Measurements from ENCODE around the gene FSTL1.

The FSTL1 gene

DNA sequence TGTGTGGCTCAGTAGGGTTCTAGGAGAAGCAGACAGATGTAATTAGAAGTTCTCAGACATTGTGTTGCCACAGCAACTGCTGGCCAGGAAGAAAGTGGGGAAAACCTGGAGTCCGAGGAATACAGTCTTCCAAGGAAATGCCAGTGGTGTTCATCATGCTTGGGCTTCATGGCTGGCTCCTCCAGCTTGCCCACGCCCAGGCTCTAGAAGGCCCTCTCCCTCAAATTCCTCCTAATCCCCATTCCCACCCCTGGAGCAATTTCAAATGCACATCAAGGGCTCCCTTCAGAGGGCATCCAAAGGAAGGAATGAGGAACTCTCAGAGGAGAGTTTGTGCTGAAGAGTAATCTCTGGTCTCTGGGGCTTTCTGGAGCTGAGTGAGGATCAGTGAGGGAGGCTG, 21.9 kb downstream of the FSTL1 start:
- H3K27ac ChIP-seq: no peak overlapping the region
- TF ChIP-seq, protein P1, sequence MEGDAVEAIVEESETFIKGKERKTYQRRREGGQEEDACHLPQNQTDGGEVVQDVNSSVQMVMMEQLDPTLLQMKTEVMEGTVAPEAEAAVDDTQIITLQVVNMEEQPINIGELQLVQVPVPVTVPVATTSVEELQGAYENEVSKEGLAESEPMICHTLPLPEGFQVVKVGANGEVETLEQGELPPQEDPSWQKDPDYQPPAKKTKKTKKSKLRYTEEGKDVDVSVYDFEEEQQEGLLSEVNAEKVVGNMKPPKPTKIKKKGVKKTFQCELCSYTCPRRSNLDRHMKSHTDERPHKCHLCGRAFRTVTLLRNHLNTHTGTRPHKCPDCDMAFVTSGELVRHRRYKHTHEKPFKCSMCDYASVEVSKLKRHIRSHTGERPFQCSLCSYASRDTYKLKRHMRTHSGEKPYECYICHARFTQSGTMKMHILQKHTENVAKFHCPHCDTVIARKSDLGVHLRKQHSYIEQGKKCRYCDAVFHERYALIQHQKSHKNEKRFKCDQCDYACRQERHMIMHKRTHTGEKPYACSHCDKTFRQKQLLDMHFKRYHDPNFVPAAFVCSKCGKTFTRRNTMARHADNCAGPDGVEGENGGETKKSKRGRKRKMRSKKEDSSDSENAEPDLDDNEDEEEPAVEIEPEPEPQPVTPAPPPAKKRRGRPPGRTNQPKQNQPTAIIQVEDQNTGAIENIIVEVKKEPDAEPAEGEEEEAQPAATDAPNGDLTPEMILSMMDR (conservative IDR thresholded peaks at IDR 0.05): no peak

DNA sequence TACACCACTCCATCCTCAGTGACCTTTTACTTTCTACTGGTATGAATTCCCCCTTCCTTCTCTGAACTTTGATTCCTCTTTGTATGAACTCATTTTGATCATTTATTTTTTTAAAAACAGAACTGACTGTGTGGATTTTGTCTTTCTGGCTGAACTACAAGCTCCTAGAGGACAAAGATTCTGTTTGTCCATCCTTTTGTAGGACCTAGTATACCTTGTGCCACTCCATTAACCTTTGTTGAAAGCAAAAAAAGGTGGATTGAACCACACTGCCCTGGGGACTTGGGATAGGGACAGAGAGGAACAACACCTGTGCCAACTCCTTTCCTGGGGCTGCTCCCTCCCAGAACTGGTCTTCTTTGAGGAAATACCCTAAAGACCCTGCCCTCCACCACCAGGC, 23.6 kb downstream of the FSTL1 start:
- TF ChIP-seq, protein P1 (conservative IDR thresholded peaks at IDR 0.05): no peak
- H3K27ac ChIP-seq: no peak overlapping the region

DNA sequence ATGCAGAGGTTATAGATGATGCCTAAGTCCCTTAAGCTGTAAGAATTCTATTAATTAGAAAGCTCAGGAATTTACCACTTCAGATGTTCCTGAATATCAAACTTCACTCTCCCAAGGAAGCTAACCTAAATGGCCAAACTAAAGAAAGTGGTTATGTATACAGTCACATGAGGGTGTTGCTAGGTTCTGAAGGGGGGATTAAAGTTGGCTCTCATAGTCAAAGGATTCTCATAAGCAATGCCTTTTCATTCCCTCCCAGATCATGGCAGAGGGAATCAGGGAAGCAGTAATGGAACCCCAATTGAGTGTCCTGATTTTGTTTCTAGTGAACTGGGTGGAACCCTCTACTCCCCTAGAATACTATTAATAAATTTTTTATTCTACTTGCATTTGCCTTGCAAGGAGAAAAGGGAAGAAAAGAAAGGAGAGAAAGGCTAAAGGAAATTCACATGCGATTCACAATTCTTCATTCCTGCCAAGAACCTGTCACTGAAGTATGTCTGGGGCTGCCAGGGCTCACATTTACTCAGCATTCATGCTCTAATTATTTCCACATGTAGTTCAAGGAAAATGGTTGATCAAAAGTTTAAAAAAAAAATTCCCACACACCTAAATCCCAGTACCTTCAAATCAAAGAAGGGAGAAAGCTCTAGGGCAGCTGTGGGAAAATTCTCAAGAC, 25.1 kb downstream of the FSTL1 start:
- TF ChIP-seq, protein P1 (conservative IDR thresholded peaks at IDR 0.05): no peak
- H3K27ac ChIP-seq: no peak overlapping the region

DNA sequence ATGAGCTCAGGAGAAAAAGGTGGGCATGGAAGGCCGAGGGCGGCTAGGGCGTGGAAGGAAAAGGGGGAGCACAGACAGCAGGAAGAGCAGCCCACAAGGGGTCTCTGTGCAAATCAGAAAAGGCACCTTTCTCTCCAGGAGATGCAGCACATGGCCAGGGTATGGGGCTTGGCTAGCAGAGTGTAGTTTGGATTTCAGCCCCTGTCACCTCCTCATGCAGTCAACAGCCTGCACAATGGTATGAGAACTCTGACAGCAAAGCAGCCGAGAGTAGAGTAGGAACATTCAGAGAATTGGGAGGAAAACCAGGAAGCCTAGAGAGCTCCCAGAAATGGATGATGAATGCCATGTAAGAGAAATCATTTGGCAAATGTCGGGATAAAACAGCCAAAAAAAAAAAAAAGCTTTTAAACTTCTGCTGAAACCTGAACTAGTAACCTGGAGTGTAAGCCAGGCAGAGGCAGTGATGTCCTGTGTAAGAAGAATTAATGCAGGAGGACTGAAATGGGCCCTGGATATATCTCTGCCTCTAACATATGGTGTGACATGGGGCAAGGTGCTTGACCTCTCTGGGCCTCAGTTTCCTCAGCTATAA, 25.7 kb downstream of the FSTL1 start:
- no peak overlapping the region for H3K27ac ChIP-seq
- TF ChIP-seq, protein P1 (conservative IDR thresholded peaks at IDR 0.05): no peak

DNA sequence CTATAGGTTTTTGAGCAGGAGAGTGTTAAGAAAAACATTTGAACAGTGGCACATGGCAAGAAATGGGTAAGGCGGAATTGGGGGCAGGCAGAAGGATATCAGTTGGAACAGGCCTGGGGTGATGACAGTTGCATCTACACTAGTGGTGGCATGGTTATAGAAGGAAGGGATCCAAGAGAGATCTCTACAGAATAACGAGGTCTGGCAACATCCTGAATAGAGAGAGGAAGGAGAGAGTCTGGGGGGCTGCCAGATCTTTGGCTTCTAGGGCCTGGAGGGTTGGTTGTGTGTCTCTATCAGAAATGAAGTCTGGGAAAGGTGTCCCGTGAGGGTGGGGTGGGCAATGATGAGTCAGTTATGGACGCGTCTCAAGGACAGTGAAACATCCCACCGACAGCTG, 26.3 kb downstream of the FSTL1 start:
- TF ChIP-seq, protein P1 (conservative IDR thresholded peaks at IDR 0.05): no peak
- no peak overlapping the region; the same call in 1 of the 2 replicates for H3K27ac ChIP-seq

DNA sequence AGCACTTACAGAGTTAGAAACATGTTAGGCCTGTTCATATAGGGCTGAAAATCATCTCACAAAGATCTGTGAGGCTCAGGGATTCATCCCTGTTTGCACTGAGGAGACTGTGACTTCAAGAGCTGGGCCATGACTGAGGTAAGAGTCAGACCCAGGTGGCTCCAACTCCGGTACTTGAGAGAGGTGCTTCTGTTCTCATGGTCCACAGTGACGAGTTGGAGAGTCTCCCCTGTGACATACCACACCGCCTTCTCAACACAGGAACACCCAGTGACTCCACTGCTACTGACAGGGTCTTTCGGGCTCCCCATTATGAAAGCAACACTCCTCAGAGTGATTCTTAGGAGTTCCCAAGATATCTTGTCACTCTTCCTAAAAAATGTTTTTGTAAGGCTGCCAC, 27.4 kb downstream of the FSTL1 start:
- TF ChIP-seq, protein P1 (conservative IDR thresholded peaks at IDR 0.05): no peak
- peak overlapping the region; percentile 23 for H3K27ac ChIP-seq

DNA sequence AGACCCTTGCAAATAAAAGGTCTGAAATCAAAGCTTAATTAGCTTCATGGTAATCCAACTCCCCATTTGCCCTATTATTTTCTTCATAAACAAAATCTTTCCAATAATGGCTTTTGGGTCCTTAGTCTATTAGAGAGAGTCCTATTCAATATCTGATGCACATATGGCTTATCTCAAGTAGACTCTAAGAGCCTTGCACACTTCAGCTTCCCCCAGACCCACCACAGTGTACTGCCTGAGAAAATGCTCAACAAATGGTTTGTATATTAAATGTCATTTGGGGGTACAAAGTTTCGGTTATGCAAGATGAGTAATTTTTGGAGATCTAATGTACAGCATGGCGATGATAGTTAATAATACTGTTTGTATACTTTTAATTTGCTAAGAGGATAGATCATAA, 28.9 kb downstream of the FSTL1 start:
- peak overlapping the region; percentile 84 for H3K27ac ChIP-seq
- TF ChIP-seq, protein P1 (conservative IDR thresholded peaks at IDR 0.05): no peak
